Neutrophil (primary cell): Measurements from ENCODE around the gene EPS15.

Experiments used
- H3K27ac ChIP-seq: fragments of 200-600 bp; sonication (generic); 2 replicates; pipeline ENCODE4 v1.5.1; 2016; ENCODE audit warnings: mild to moderate bottlenecking, moderate library complexity
- H3K27me3 ChIP-seq: fragments of 200-600 bp; sonication (generic); 2 replicates; pipeline ENCODE4 v1.6.0; 2016; ENCODE audit warnings: mild to moderate bottlenecking
- H3K36me3 ChIP-seq: fragments of 200-600 bp; sonication (generic); 2 replicates; pipeline ENCODE4 v1.5.1; 2017
- H3K4me1 ChIP-seq, 2 experiments: fragments of 200-600 bp in 1 of 2; sonication (generic) in 1 of 2; 1 replicate in 1 of 2; 2 replicates in 1 of 2; pipeline versions ENCODE4 v1.5.1 to v1.6.1; 2013 to 2016; ENCODE audit warnings: low read depth in 1 of 2, low read length in 1 of 2, mild to moderate bottlenecking in 1 of 2, moderate library complexity in 1 of 2; ENCODE audit not compliant: control insufficient read depth in 1 of 2, insufficient read depth in 1 of 2
- H3K4me3 ChIP-seq, 2 experiments: fragments of 200-600 bp in 1 of 2; sonication (generic) in 1 of 2; 1 replicate in 1 of 2; 2 replicates in 1 of 2; pipeline ENCODE4 v1.5.1; 2013 to 2016; ENCODE audit warnings: low read depth in 1 of 2, low read length in 1 of 2, mild to moderate bottlenecking in 1 of 2, moderate library complexity in 1 of 2
- H3K9me3 ChIP-seq: fragments of 200-600 bp; sonication (generic); 2 replicates; pipeline ENCODE4 v1.5.1; 2016
- CTCF ChIP-seq: fragments of 200-600 bp; sonication (generic); IDR thresholded peaks from 2 replicates; pipeline ENCODE4 v1.5.1; 2016; ENCODE audit warnings: antibody characterized with exemption

EPS15 gene

GRCh38 chr1:51329443-51330325, 189.4 kb downstream of the EPS15 start:
- TF ChIP-seq CTCF = no peak
- Histone ChIP-seq H3K9me3 (no peaks in the 10 kb centered on the region), H3K27ac (no peak overlapping the region), H3K4me1 (peaks cover 0 to 8% of the 10 kb centered on the region in 2 experiments), H3K4me3 (no peak overlapping the region), H3K27me3 (peaks cover 57% of the 10 kb centered on the region), H3K36me3 (no peaks in the 10 kb centered on the region)

GRCh38 chr1:51328926-51329325, 190.1 kb downstream of the EPS15 start:
- Histone ChIP-seq H3K36me3 (no peaks in the 10 kb centered on the region), H3K9me3 (no peaks in the 10 kb centered on the region), H3K27ac (no peak overlapping the region), H3K4me3 (no peak overlapping the region), H3K4me1 (peaks cover 0 to 8% of the 10 kb centered on the region in 2 experiments), H3K27me3 (peaks cover 57% of the 10 kb centered on the region)
- no peak for TF ChIP-seq CTCF

GRCh38 chr1:51328279-51328678, 190.8 kb downstream of the EPS15 start:
- Histone ChIP-seq H3K9me3 (no peaks in the 10 kb centered on the region), H3K4me3 (no peak overlapping the region), H3K4me1 (peaks cover 0 to 8% of the 10 kb centered on the region in 2 experiments), H3K36me3 (no peaks in the 10 kb centered on the region), H3K27me3 (peaks cover 57% of the 10 kb centered on the region), H3K27ac (no peak overlapping the region)
- TF ChIP-seq CTCF = no peak

GRCh38 chr1:51327386-51327785, 191.7 kb downstream of the EPS15 start:
- H3K27me3 ChIP-seq = peaks cover 53% of the 10 kb centered on the region
- no peaks in the 10 kb centered on the region for H3K36me3 ChIP-seq
- no peak for TF ChIP-seq CTCF
- no peak overlapping the region for H3K27ac ChIP-seq
- H3K4me1 ChIP-seq = peaks cover 0 to 8% of the 10 kb centered on the region in 2 experiments
- no peaks in the 10 kb centered on the region for H3K9me3 ChIP-seq
- no peak overlapping the region for H3K4me3 ChIP-seq

GRCh38 chr1:51326839-51327238, 192.2 kb downstream of the EPS15 start:
- H3K4me1 ChIP-seq = peaks cover 0 to 8% of the 10 kb centered on the region in 2 experiments
- no peaks in the 10 kb centered on the region for H3K36me3 ChIP-seq
- no peak overlapping the region for H3K27ac ChIP-seq
- TF ChIP-seq CTCF = no peak
- no peak overlapping the region for H3K4me3 ChIP-seq
- no peaks in the 10 kb centered on the region for H3K9me3 ChIP-seq
- H3K27me3 ChIP-seq = peaks cover 47% of the 10 kb centered on the region
